ENCODE results near the gene CSMD2.

DNA sequence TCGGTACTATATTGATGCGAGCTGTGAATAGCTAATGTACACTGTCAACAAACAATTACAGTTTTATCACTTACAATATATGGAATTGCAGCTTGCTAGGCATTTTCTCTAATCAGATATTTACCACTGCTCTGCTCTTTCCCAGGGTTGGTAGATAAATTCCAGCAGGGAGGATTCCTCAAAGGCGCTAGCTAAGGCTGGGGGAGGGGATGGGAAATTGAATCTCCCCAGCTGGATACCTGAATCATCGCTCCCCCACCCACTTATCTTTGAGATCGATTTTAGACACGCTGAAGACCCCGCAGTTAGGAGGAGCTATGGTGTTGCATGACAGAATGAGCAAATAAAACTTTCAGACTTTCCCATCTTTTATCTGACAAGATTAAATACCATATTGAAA lies 127.2 kb downstream of the CSMD2 start:
- no peak for TF ChIP-seq EZH2 (IDR thresholded peaks at IDR 0.05; ENCODE audit: low read depth, low read length, severe bottlenecking)
- TF ChIP-seq GABPA (IDR thresholded peaks at IDR 0.05; ENCODE audit: borderline replicate concordance, insufficient read depth, low read length) = no peak
- TF ChIP-seq SIN3A (conservative IDR thresholded peaks at IDR 0.05 in 1 of 2, IDR thresholded peaks at IDR 0.05 in 1 of 2; ENCODE audit: low read depth in 1 of 2, low read length in 2 of 2) = no peak
- TF ChIP-seq JUND (IDR thresholded peaks at IDR 0.05; ENCODE audit: low read length) = no peak
- no peak for TF ChIP-seq CTCF (IDR thresholded peaks at IDR 0.05; ENCODE audit: control extremely low read depth in 1 of 3, insufficient read depth in 1 of 3, low read depth in 1 of 3, low read length in 3 of 3)
